Smooth muscle cell (in vitro differentiated cells): Measurements from ENCODE around the gene EPB41. TPM values are rescaled to one million over a fixed set of nuclear protein-coding genes. Genes with fewer than 3 reads are reported as not detected.

ENCODE experiments used
- DNase-seq: peaks from one replicate; lab custom pipeline; 2025; ENCODE audit not compliant: unreplicated experiment; lab: John Stamatoyannopoulos, UW
- H2AFZ ChIP-seq: fragments of 200-600 bp; sonication (generic); 2 replicates; pipeline ENCODE4 v1.6.0; 2016; ENCODE audit warnings: antibody characterized with exemption, low read depth, mild to moderate bottlenecking
- H3F3A ChIP-seq: fragments of 200-600 bp; sonication (generic); 2 replicates; pipeline ENCODE4 v1.6.0; 2017; ENCODE audit warnings: antibody characterized with exemption, low read depth
- H3K27ac ChIP-seq: fragments of 200-600 bp; sonication (generic); 2 replicates; pipeline ENCODE4 v1.5.1; 2016; ENCODE audit warnings: low read depth, mild to moderate bottlenecking
- H3K27me3 ChIP-seq: fragments of 200-600 bp; sonication (generic); 2 replicates; pipeline ENCODE4 v1.6.1; 2016; ENCODE audit warnings: low read depth, mild to moderate bottlenecking
- H3K36me3 ChIP-seq: fragments of 200-600 bp; sonication (generic); 2 replicates; pipeline ENCODE4 v1.5.1; 2016; ENCODE audit warnings: low read depth
- H3K4me1 ChIP-seq: fragments of 200-600 bp; sonication (generic); 2 replicates; pipeline ENCODE4 v1.5.1; 2016; ENCODE audit warnings: low read depth
- H3K4me2 ChIP-seq: fragments of 200-600 bp; sonication (generic); 2 replicates; pipeline ENCODE4 v1.6.0; 2016; ENCODE audit warnings: mild to moderate bottlenecking
- H3K4me3 ChIP-seq: fragments of 200-600 bp; sonication (generic); 2 replicates; pipeline ENCODE4 v1.5.1; 2016; ENCODE audit warnings: mild to moderate bottlenecking
- H3K79me2 ChIP-seq: fragments of 200-600 bp; sonication (generic); 2 replicates; pipeline ENCODE4 v1.6.0; 2016; ENCODE audit warnings: low read depth, mild to moderate bottlenecking
- H3K9ac ChIP-seq: fragments of 200-600 bp; sonication (generic); 2 replicates; pipeline ENCODE4 v1.6.0; 2016; ENCODE audit warnings: low read depth
- H3K9me3 ChIP-seq: fragments of 200-600 bp; sonication (generic); replicated peaks from 2 replicates; pipeline ENCODE4 v1.5.1; 2016; ENCODE audit warnings: low read depth
- H4K20me1 ChIP-seq: fragments of 200-600 bp; sonication (generic); 2 replicates; pipeline ENCODE4 v1.6.0; 2016; ENCODE audit warnings: low read depth
- WGBS: methylation state at CpG from one replicate; pipeline ENCODE4 v1.1.7; 2016; ENCODE audit warnings: low lambda C conversion rate; 5-methylcytosine and 5-hydroxymethylcytosine counted together
- polyA plus RNA-seq: library from polyadenylated mRNA; unstranded; fragments of >200 nt; fragmentation: Nextera tagmentation; extraction: Ambion mirVana; gene quantifications from 2 replicates; pipeline ENCODE4 v1.2.1, GENCODE V29; 2016
- total RNA-seq: library from RNA; depleted of rRNA; stranded (reverse); fragments of >200 nt; gene quantifications from 2 replicates; pipeline ENCODE4 v1.2.3, GENCODE V29; 2014
- TF ChIP-seq, protein P1 (sequence below): fragments of 200-600 bp; sonication (generic); IDR thresholded peaks from 2 replicates; pipeline ENCODE4 v1.5.1; 2017; ENCODE audit warnings: borderline replicate concordance, mild to moderate bottlenecking, antibody characterized with exemption; ENCODE audit not compliant: insufficient read depth, poor library complexity, severe bottlenecking

The EPB41 gene
- total and polyA plus RNA-seq, 2 experiments from 2014 or later = 4.7 to 20.2 TPM

DNA sequence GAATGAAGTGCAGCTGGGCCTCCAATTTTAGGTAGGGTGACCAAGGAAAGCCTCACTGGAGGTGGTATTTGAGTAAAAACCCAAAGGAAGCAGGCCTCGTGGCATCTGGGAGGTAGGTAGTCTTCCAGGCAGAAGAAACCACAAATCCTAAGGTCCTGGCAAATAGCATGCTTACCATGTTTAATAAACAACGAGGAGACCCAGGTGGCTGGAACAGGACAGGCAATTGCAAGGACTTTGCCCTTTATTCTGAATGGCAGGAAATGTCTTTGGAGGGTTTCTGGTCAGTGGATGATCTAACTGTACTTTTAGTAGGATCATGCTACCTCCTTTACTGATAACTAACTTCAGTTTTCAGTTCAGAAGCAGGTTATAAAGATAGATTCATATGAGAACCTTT is 52.2 kb downstream of the EPB41 start:
- H3K9me3 ChIP-seq = no peaks in the 10 kb centered on the region
- no peaks in the 10 kb centered on the region for H3K79me2 ChIP-seq
- H3K9ac ChIP-seq = no peak overlapping the region
- DNase-seq = no peak
- H3K4me3 ChIP-seq = no peak overlapping the region
- TF ChIP-seq, protein P1, sequence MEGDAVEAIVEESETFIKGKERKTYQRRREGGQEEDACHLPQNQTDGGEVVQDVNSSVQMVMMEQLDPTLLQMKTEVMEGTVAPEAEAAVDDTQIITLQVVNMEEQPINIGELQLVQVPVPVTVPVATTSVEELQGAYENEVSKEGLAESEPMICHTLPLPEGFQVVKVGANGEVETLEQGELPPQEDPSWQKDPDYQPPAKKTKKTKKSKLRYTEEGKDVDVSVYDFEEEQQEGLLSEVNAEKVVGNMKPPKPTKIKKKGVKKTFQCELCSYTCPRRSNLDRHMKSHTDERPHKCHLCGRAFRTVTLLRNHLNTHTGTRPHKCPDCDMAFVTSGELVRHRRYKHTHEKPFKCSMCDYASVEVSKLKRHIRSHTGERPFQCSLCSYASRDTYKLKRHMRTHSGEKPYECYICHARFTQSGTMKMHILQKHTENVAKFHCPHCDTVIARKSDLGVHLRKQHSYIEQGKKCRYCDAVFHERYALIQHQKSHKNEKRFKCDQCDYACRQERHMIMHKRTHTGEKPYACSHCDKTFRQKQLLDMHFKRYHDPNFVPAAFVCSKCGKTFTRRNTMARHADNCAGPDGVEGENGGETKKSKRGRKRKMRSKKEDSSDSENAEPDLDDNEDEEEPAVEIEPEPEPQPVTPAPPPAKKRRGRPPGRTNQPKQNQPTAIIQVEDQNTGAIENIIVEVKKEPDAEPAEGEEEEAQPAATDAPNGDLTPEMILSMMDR = no peak
- H3K36me3 ChIP-seq = no peaks in the 10 kb centered on the region
- no peaks in the 10 kb centered on the region for H3F3A ChIP-seq
- WGBS = 94% methylated on average over 2 of the region's 2 CpGs
- H3K27me3 ChIP-seq = no peaks in the 10 kb centered on the region
- H3K27ac ChIP-seq = no peak overlapping the region
- no peak overlapping the region for H2AFZ ChIP-seq
- H4K20me1 ChIP-seq = no peaks in the 10 kb centered on the region
- no peak overlapping the region for H3K4me2 ChIP-seq
- no peaks in the 10 kb centered on the region for H3K4me1 ChIP-seq

DNA sequence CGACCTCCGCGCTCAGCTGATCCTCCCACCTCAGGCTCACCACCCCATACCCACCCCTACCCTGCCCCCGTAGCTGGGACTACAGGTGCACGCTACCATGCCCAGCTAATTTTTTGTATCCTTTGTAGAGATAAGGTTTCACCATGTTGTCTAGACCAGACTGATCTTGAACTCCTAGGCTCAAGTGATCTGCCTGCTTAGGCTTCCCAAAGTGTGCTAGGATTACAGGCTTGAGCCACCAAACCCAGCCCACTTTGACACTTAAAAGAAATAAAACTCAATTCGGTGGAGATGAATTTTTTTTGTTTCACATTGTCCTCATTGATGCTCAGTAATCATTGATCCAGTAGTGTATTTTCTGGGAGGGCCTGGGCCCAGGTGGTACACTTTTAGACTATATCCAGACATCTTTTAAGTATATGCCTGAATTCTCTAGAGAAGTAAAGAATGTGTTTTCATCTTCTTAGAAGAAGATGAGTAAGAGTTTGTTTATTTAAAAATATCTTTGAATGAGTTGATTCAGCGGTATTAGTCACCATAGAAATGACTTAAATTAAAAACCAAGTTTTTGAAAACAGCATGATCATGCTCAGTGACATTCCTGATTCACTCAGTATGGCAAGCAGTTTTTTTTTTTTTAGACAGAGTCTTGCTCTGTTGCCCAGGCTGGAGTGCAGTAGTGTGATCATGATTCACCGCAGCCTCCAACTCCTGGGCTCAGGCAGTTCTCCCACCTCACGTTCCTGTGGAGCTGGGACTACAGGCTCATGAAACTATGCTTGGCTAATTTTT is 57.8 kb downstream of the EPB41 start:
- Histone ChIP-seq H3K27me3 (no peaks in the 10 kb centered on the region), H3K79me2 (no peaks in the 10 kb centered on the region), H3K27ac (peak overlapping the region; percentile 90), H3K4me2 (peak overlapping the region; percentile 63), H2AFZ (no peak overlapping the region), H4K20me1 (no peaks in the 10 kb centered on the region), H3K36me3 (no peaks in the 10 kb centered on the region), H3K9ac (no peak overlapping the region), H3K9me3 (no peaks in the 10 kb centered on the region), H3F3A (peaks cover 5% of the 10 kb centered on the region), H3K4me1 (peaks cover 6% of the 10 kb centered on the region), H3K4me3 (no peak overlapping the region)
- no peak for DNase-seq
- WGBS = 62% methylated on average over 9 of the region's 9 CpGs
- TF ChIP-seq, protein P1 = no peak

DNA sequence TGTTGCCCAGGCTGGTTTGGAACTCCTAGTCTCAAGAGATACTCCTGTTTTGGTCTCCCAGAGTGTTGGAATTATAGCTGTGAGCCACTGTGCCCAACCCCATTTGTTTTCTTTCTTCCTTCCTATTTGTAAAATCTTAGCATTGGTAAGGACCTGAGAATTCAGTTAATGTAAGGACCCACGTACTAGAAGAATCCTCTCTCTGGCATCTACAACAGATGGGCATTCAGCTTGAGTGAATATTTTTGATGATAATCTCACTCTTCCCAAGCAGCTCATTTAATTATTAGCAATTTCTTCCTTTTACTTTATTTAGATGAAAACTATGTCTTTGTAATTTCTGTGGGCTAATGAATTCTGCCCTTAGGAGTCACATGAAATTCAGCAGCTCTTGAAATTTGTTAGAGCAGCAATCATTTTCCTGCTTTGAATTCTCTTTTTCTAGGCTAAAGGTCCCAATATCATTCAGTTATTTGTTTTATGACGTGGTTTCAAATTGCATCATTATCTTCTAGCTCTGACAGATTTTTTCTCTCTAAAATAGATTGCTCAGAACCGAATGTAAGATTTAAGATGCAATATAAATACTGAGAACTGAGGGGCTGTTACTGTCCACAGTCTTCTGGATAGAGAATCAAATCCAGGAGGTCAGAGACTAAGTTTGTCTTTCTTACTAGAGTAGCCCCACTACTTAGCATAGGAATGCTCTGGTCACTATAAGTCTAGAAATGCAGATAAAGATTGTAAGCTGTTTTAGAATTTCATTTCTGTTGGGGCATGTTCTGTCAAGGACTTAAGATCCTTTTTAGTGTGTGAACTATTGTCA is 59.4 kb downstream of the EPB41 start:
- Histone ChIP-seq H3F3A (peaks cover 5% of the 10 kb centered on the region), H3K27me3 (no peaks in the 10 kb centered on the region), H3K9me3 (no peaks in the 10 kb centered on the region), H3K36me3 (no peaks in the 10 kb centered on the region), H3K9ac (no peak overlapping the region), H4K20me1 (no peaks in the 10 kb centered on the region), H3K4me1 (peaks cover 6% of the 10 kb centered on the region), H3K27ac (peak overlapping the region; percentile 53), H2AFZ (no peak overlapping the region), H3K4me3 (no peak overlapping the region), H3K4me2 (peak overlapping the region; percentile 26), H3K79me2 (no peaks in the 10 kb centered on the region)
- WGBS = 53% methylated on average over 3 of the region's 3 CpGs
- DNase-seq = no peak
- TF ChIP-seq, protein P1 = no peak
